NCI-H187 treated with DMSO at 0.1 percent for 48 hours (cell line): ENCODE measurements around the gene NR4A1.

ENCODE experiments used
- DNase-seq: peaks from one replicate; lab custom pipeline; 2025; lab: John Stamatoyannopoulos, UW

Gene NR4A1

DNA sequence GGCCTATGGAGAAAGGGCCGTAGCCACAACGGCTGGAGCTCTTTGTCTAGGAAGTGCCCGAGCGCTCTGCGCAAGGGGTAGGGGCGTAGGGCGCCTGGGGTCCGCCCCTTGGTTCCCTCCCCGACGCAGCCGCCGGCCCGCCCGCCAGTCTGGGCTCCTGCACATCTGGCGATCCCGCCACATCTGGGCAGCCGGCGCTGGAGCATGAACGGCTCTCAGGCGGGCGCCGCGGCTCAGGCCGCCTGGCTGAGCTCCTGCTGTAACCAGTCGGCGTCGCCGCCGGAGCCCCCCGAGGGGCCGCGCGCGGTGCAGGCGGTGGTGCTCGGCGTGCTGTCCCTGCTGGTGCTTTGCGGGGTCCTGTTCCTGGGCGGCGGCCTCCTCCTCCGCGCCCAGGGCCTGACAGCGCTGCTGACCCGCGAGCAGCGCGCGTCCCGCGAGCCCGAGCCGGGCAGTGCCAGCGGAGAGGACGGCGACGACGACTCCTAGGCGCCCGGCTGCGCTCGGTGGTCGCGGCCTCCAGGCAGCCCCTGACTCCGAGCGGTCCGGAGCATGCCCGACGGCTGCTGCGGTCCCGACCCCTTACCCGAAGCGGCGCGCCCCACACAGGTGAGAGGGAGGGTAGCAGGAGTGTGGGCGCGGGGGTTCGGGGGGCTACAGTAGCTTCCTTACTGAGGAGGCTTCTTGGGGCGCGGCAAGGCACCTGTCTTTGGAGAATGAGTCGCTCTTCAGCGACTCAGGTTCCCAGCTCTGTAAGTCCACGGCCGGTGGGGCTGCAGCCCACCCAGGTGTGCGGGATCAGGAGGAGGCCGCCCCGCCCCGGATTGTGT is 28.5 kb downstream of the NR4A1 start, which contains the start of gene SMIM41:
Gene SMIM41 (plus strand): TSS at position 129 of the 827 bp plus-strand sequence. CDS start 76 bp downstream, at position 205.
- no peak for DNase-seq

GRCh38 chr12:52080403-52081251 is 29.4 kb downstream of the NR4A1 start:
- DNase-seq, result no peak

- DNase-seq, result no peak
These were observed 30.1 kb downstream of the NR4A1 start for GRCh38 chr12:52081263-52081733.

DNA sequence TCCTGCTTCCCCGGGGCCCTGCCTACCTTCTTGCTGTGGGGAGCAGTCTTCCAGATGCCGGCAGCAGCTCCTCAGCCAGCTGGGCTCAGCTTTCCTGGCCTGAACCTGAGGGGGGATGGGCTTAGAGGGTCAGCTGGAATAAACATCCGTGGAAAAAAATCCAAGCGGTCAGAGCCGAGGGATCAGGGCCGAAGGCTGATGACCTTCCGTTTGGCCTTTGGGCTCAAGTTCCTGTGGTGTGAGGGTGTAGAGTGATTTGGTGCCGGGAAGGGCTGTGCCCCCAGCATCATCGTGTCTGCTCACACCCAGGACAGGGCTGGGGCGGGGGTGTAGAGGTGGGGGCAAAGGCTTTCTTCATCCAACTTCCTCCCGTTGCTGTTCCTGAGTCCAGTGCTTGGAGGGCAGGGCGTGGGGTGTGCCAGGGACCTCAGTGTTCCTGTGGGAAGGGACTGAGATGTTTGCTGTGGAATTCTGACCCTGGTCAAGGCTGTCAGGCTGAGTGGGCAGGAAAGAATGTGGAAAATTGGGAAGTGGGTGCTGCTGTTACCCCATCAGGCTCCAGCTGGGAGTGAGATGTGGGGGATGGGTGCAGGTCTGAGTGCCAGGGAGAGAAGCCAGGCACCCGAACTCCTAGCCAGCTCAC is 30.9 kb downstream of the NR4A1 start:
- no peak for DNase-seq

DNA sequence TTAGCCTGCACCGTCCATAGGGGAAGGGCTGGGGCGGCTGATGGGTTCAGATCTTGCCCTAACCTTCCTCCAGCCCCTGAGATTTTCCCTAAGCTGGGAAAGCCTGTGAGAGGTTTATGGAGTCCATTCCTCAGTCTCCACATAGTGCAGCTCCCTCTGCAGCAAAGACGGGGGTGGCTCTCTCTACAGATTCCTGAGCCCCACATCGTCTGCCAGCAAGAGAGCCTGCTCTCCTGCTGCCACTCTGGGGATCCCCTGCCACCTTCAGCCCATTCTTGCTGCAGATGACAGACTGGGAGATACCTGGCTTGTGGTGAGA is 31.4 kb downstream of the NR4A1 start:
- no peak for DNase-seq

DNA sequence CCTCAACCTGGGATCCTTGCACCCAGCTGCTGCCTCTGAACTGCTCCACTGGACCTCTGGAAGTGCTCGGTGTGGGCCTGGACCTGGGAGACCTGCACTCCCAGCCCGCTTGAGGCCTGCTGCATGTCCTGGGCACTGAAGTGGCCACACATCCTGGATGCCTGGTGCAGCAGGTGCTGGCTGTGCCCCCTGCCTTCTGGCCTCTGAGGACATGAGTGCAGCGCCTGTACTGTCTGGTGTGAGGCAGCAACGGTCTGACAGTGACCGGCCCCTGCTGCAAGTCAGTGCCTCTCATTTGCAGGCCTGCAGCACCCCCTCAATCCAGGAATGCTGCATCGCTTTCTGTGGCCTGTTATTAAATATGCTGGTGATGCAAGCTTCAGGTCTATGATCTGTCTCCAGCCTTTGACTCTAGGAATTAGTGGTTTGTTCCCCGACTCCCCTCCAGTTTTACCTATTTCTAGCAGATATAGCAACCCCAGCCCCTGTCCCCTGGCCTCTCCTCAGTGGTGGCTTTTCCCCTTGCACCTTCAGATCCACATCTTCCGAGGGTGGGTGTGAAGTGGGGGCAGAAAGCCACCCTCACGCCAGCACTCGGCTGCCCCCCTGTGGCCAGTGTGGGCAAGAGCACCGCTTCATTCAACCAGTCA is 31.9 kb downstream of the NR4A1 start:
- DNase-seq, result no peak

- DNase-seq, result no peak
These were observed 32.4 kb downstream of the NR4A1 start for GRCh38 chr12:52083638-52083996.

GRCh38 chr12:52084491-52085231 is 33.4 kb downstream of the NR4A1 start:
- DNase-seq, result no peak

GRCh38 chr12:52085682-52086180 is 34.5 kb downstream of the NR4A1 start:
- DNase-seq, result no peak

GRCh38 chr12:52086366-52086765 is 35.1 kb downstream of the NR4A1 start:
- DNase-seq, result no peak

GRCh38 chr12:52086944-52087835 is 35.9 kb downstream of the NR4A1 start:
- DNase-seq, result no peak

DNA sequence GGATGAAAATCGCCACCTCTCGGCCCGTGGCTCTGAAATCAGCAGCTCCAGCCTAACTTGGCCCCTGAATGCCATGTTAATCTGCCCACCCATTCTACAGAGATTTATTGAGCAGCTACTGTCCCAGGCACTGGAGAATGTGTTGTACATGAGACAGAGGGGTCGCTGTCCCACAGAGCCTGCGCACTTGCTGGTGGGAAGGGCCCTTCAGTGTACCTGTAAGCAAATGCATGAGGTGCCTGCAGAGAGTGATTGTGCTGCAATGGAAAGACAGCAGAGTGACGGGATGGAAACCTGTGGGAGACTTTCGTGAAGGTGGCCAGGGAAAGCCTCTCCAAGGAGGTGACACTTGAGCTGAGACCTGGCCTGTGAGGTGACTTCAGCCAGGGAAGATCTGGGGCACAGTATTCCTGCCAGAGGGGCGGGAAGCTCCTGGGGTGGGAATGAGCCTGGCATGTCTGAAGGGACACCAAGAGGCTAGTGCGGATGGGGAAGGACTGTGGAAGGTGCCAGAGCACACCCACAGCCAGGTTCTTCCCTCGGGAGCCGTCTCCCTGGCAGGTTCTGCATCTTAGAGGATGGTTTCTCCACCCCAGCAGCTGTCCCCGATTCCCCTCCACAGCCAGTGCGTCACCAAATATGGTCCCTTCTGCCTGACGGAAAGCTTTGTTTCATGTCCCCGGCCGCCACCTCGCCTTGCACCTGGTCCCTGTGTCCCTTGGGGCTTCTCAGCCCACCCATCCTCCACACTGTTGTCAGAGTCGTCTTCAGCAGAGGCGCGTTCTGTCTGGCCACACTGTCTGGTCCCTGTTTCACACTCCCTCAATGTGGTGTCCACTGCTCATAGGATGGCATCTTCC is 36.9 kb downstream of the NR4A1 start:
- DNase-seq, result no peak

GRCh38 chr12:52089491-52089890 is 38.2 kb downstream of the NR4A1 start:
- no peak for DNase-seq

- DNase-seq, result peak; percentile 85
These were observed 39.0 kb downstream of the NR4A1 start for GRCh38 chr12:52090291-52090690.

- no peak for DNase-seq
These were observed 39.8 kb downstream of the NR4A1 start for GRCh38 chr12:52091061-52091460.

GRCh38 chr12:52091869-52092268 is 40.6 kb downstream of the NR4A1 start:
- peak; percentile 55 for DNase-seq

GRCh38 chr12:52093346-52093745 is 42.1 kb downstream of the NR4A1 start:
- DNase-seq, result no peak

GRCh38 chr12:52096332-52097044 is 45.2 kb downstream of the NR4A1 start:
- DNase-seq, result no peak
